HG03342 (cell line): ENCODE data around the gene MROH2B.

Experiments used
- ATAC-seq: cut with Tn5 transposase; IDR thresholded peaks from one replicate; pipeline ENCODE4 v1.9.1; 2021; ENCODE audit warnings: mild to moderate bottlenecking, moderate library complexity; ENCODE audit not compliant: unreplicated experiment

Gene MROH2B

DNA sequence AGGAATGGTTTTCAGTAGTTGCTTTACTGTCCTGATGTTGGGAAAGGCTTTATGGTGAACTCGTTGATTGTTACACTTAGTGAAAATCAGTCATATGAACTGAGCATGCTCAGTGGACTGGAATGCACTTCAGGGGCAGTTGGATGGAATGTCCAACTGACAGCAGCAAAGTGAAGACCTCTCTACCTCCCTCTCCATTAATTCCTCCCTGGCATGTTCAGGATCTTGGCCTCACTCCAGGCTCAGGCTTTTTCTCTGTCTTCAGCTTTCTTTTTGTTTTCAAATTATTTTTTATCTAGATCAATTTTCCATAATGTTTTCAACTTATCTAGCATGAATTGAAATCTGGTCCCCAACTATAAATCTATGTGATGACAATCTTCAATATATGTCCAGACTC is at the start of gene MROH2B:
Gene MROH2B (minus strand): TSS at position 101 of the 400 bp plus-strand sequence. CDS start 490 bp downstream, outside the sequence.
- no peak for ATAC-seq

GRCh38 chr5:41120600-41120999 is 49.5 kb upstream of the MROH2B start:
- no peak for ATAC-seq

DNA sequence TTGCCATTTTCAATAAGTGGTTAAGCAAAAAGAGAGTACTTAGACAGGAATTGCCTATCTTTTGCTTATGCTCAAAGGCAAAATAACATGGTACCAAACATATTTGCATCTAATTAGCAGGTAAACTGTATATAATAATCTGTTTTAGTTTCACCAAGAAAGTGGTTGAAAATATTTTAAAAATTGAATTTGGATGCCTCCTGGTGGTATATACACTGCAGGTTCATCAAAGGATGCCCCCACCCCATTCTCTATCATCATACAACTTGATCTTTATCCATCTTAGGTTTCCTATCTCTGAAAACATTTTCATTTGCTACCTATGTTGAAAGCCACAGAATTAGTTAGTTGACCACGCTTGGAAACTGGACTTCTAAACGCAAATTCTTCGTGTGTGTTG is 47.0 kb upstream of the MROH2B start:
- ATAC-seq, result no peak

- ATAC-seq, result no peak
Measured at GRCh38 chr5:41115281-41115680, 44.1 kb upstream of the MROH2B start.

DNA sequence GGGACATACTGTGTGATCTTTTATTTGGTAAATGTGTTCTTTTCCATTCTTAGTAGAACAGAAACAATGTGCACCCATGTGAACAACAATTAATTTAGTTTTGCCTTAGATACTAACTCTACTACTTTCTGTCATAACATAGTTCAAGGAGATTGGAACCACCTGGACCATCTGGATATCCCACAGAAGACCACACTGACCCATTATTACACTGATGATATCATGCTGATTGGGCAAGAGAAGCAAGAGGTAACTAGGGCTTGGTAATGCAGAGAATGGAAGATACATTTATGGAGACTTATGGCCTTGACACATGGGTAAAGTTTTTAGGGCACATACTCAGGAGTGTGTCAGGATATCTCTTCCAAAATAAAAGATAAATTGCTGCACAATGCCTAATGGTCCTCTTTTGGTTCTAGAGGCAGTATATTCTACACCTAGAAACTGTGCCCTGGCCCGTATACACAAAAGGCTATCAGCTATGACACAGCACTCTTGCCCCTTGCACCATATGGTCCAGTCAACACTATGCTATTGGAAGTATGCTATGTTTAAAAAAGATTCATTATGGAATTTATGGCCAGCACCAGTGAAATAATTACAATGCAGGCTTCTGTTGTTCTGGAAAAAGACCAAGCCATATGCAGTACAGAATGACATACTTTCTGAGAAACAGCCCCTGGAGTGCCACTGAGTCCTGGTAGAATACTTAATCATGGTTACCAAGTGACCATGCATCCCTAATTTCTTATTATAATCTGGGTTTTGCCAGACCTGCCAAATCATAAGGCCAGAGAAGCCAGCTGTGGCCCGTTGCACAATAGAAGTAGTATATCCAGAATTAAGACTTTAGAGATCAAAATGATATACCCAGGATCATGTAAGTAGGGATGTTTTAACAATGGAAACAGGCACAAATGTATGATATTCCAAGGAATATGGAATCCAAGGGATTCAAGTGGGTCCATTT is 41.6 kb upstream of the MROH2B start:
- ATAC-seq, result no peak

- ATAC-seq, result no peak
Measured at GRCh38 chr5:41109186-41109585, 38.0 kb upstream of the MROH2B start.

- ATAC-seq, result no peak
Measured at GRCh38 chr5:41102341-41102740, 31.2 kb upstream of the MROH2B start.

DNA sequence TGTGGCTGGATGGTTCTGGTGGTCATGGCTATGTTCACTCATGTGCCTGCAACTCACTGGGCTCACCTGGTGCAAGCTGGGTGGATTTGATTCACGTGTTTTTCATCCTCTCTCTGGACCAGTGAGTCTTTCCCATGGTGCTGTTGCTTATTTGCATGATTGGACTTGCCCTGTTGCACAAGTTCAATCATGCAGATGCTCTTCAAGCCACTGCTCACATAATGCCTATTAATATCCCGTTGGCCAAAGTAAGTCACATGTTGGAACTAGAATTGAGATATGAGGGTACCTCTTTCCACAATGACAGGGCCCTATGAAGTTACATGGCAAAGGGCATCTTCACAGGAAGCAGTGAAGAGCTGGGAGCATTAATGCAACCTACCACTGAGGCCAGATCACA is 26.5 kb upstream of the MROH2B start:
- no peak for ATAC-seq

GRCh38 chr5:41095324-41096101 is 24.4 kb upstream of the MROH2B start:
- no peak for ATAC-seq

GRCh38 chr5:41094871-41095270 is 23.7 kb upstream of the MROH2B start:
- no peak for ATAC-seq

DNA sequence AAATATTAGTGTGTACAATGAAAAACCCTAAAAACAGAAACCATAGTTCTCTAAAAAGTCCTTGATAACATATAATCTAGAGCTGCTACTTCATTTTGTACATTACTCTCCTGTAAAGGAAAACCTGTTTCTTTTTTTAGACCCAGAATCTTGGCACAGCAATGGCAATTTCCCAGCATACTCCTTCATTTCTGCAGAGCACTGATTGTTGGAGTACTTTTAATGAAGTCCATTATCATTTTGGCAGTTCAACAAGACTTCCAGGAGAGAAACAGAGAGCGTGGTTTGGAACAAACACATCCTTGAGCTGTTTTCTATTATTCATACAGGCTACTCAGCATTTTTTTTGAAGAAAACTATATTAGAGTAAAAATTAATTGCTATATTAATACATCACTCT is 22.7 kb upstream of the MROH2B start:
- no peak for ATAC-seq

DNA sequence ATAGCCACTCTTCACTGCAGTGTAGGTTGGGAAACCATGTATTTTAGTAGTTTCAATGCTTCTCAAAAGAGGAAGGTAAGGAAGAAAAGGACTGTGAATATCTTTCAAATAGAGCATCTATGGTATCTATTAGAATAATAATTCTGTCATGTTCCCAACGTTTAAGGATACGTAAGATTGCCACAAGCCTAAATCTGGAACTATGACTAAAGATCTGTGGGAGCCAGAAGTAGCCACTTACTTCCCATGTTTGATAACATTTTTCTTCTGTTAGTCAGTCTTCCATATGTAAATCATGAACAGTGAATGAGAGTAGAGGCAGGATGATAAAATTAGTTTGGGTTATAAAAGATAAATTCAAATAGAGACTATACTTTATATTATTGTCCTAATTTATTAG is 16.3 kb upstream of the MROH2B start:
- no peak for ATAC-seq

DNA sequence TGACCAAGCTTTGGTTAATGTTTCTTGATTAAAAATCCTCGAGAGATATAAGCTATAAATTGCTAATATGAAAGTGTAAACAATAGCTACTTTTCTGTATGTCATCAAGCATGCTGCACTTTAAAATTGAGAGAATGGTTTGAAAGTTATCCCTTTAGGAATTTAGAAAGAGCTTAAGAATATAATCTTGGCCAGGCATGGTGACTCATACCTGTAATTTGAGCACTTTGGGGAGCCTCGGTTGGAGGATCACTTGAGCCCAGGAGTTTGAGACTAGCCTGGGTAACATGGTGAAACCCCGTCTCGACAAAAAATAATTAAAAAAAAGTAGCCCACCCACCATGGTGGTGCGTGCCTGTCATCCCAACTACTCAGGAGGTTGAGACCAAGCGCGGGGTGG is 12.2 kb upstream of the MROH2B start:
- ATAC-seq, result no peak

DNA sequence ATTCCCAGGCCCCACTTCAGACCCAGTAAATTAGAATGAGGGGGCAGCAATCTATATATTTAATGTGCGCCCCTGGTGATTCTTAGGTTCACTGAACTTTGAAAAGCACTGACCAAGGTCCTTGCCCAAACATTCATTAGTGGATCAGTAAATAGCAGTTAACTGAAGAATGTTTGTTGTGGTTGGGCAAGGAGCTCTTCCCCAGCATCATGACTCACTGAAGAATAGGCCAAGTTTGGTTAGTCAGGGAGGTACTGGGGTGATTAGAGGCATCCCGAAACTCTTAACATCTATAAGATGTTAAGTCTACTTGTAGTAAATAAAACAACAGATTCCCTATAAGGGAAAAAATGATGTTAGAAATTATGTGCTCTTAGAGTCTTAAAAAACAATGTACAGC is 833 bp upstream of the MROH2B start:
- ATAC-seq, result no peak

- ATAC-seq, result no peak
Measured at GRCh38 chr5:41067714-41068568, 3.2 kb downstream of the MROH2B start.

DNA sequence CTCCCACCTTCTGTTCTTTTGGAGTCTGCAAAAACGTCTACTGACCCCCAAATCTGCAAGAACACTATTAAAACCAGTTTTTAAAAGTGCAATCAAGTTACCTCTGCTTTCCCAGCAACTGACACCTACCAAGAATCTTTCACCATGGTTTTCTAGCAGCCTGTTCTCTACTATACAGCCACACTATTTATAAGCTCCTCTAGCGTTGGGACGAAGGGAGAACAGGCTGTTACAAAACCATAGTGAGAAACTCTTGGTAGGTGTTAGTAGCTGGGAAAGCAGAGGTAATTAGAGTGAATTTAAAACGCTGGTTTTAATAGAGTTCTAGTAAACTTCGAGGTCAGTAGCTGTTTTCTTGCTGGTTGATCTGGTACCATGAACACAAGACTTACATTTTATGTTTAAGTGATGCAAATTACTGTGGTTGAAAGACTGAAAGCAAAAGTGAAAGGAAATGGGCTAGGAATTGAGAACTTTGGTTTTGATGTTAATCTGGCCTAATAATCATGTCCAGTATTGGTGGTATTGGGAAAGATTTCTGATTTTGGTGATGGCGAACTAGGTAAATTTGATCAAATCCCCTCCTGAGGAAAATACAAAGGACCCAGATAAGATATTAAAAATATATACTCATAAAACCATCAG is 5.3 kb downstream of the MROH2B start:
- ATAC-seq, result no peak

DNA sequence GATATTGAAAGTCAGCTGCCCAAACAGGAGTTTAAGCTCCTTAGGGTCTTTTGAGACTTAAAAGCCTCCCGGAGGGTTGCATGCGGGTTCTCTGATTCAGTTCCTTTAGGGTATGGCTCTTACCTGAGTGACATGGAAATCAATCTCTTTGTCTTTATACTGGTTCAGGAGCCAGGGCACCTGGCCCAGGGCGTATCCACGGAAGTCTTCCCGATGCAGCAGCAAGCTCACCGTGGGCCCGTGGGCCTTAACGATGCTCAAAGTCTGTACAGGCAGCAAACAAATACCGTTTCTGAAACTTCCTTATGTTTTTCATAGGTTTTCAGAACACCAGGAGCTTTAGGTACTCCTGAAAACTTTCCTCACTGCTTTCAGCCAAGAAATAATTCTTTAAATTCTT is 13.2 kb downstream of the MROH2B start:
- no peak for ATAC-seq

GRCh38 chr5:41057231-41057630 is 13.9 kb downstream of the MROH2B start:
- ATAC-seq, result no peak

DNA sequence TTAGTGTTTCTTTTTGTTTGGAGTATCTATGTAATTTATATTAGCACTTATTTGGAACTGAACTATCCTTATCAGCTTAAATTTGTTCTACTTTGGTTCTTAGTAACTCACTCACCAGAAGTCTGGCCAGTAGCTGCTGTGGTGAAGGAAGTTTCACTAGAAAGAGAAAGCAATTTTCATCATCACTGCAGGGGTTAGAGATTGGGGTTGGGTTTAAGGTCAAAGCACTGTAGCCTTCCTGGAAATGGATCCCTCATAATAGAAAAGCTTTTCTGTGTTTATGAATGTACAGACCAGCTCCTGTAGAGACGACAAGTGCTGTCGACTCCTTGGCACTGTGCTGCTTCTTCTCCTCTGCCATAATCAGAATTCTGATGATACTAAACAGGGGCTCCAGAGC is 22.2 kb downstream of the MROH2B start:
- ATAC-seq, result no peak

DNA sequence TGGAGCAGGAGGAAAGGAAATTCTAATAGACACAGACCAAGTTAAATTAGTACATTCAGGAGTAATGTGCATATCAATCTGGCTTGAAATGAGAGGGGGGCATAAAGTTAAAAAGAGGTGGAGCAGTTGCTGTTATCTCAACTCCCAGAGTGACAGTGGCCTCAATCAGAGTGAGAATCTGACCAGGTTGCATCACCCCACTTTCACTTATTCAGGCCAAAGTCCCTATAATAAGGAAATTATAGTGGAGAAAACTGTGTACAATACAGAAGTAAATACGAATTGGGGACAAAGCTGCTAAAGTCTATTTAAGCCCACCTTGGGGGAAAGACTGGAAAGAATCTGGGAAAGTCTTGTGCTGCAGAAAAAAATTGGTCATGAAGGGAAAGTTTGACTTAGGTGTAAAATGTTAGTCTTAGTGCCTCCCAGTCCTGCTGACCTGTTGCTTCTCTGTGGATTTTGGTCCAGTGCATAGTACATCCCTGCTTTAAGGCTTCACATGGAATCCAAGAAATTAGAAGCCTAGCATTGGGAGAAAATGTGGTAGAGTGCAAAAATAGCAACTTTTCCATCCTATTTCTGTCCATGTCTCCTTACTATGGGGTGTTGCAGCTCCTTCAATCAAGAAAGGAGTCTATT is 27.9 kb downstream of the MROH2B start:
- no peak for ATAC-seq
